ENCODE measurements around the gene GALNT2. TPM values are rescaled to one million over a fixed set of nuclear protein-coding genes. Genes with fewer than 3 reads are reported as not detected.

The GALNT2 gene
- total and polyA plus RNA-seq, 9 of the 15 experiments (the other 6 are each of a cell fraction or from before 2014, with no cell fraction given) = 1.6 to 106 (median 51.9) TPM

GRCh38 chr1:230149751-230150584, 82.9 kb downstream of the GALNT2 start (continued):
- TF ChIP-seq HDAC1 (IDR thresholded peaks at IDR 0.05) = no peak
- no peak for TF ChIP-seq MBD2 (IDR thresholded peaks at IDR 0.05; ENCODE audit: borderline replicate concordance, low read depth)
- no peak for TF ChIP-seq XRCC3 (IDR thresholded peaks at IDR 0.05)
- TF ChIP-seq SMAD3 (CRISPR knock-in tag; conservative IDR thresholded peaks at IDR 0.05) = no peak; the same call in 1 of the 2 replicates
- no peak for TF ChIP-seq XRCC4 (IDR thresholded peaks at IDR 0.05; ENCODE audit: extremely low read depth, insufficient read depth, insufficient read length)
- no peak for TF ChIP-seq ELF2 (CRISPR knock-in tag; IDR thresholded peaks at IDR 0.05)
- peak; percentile 71; the same call in 1 of the 2 replicates for TF ChIP-seq SMARCA4 (IDR thresholded peaks at IDR 0.05)
- no peak for TF ChIP-seq ATF3 (IDR thresholded peaks at IDR 0.05)
- TF ChIP-seq ATF3 (CRISPR knock-in tag; conservative IDR thresholded peaks at IDR 0.05) = no peak
- peak in 1 of 2 experiments; percentile 63; a peak in 2 of 4 replicates for TF ChIP-seq SRF (CRISPR knock-in tag; IDR thresholded peaks at IDR 0.05)
- no peak for TF ChIP-seq ZNF174 (CRISPR knock-in tag; IDR thresholded peaks at IDR 0.05)
- no peak for TF ChIP-seq HNRNPLL (IDR thresholded peaks at IDR 0.05; ENCODE audit: low read depth, low read length, poor library complexity, severe bottlenecking)
- 0 out of 2 replicates have a peak, but pooled peaks have one; percentile 20 for TF ChIP-seq ARID1B (IDR thresholded peaks at IDR 0.05)
- TF ChIP-seq THRAP3 (IDR thresholded peaks at IDR 0.05; ENCODE audit: borderline replicate concordance) = no peak
- TF ChIP-seq GTF3C2 (IDR thresholded peaks at IDR 0.05; ENCODE audit: borderline replicate concordance, extremely low read depth, insufficient read length) = no peak
- TF ChIP-seq NR2F6 (CRISPR knock-in tag; IDR thresholded peaks at IDR 0.05) = no peak
- no peak for TF ChIP-seq ETV5 (CRISPR knock-in tag; IDR thresholded peaks at IDR 0.05; ENCODE audit: low read depth)
- TF ChIP-seq DEAF1 (CRISPR knock-in tag; IDR thresholded peaks at IDR 0.05) = 0 out of 2 replicates have a peak, but pooled peaks have one; percentile 5
- TF ChIP-seq ZNF561 (CRISPR knock-in tag; conservative IDR thresholded peaks at IDR 0.05) = no peak
- TF ChIP-seq ZNF395 (CRISPR knock-in tag; IDR thresholded peaks at IDR 0.05) = no peak
- no peak for TF ChIP-seq POLR2AphosphoS2 (IDR thresholded peaks at IDR 0.05; ENCODE audit: low read length)

All from K562 (cell line).